Body of pancreas (tissue), 4 donors: ENCODE results near the gene KRT71. TPM values are rescaled to one million over a fixed set of nuclear protein-coding genes. Genes with fewer than 3 reads are reported as not detected.

Experiments used
- ATAC-seq: fragments of 150-250 bp; one replicate; pipeline ENCODE4 v1.9.1; 2016
- DNase-seq, 4 donors: peaks; one replicate each; pipeline ENCODE4 v3.0.0-alpha.2; 2019
- H3K27ac ChIP-seq, 4 donors: fragments of 200-600 bp; sonication (generic); 1 replicate in 3 of 4; 2 replicates in 1 of 4; pipeline versions ENCODE4 v1.5.1 to v1.6.1; 2016 to 2019; ENCODE audit warnings: mild to moderate bottlenecking in 1 of 4, mixed read lengths in 1 of 4, moderate library complexity in 1 of 4
- H3K27me3 ChIP-seq, 2 donors: fragments of 200-600 bp; sonication (generic); one replicate each; pipeline ENCODE4 v1.6.0; 2016; ENCODE audit warnings: mild to moderate bottlenecking in 1 of 2
- H3K36me3 ChIP-seq, 2 donors: fragments of 200-600 bp; sonication (generic); replicated peaks in 1 of 2; 2 replicates each; pipeline ENCODE4 v1.5.1; 2016; ENCODE audit warnings: low read depth in 2 of 2; ENCODE audit not compliant: insufficient read depth in 1 of 2
- H3K4me1 ChIP-seq: fragments of 200-600 bp; sonication (generic); one replicate; pipeline ENCODE4 v1.6.0; 2016
- H3K4me3 ChIP-seq, 2 donors: fragments of 200-600 bp; sonication (generic); 1 replicate in 1 of 2; 2 replicates in 1 of 2; pipeline ENCODE4 v1.5.1; 2016 to 2019
- H3K9me3 ChIP-seq, 3 donors: fragments of 200-600 bp; sonication (generic); 1 replicate in 2 of 3; 2 replicates in 1 of 3; pipeline ENCODE4 v1.5.1; 2016
- CTCF ChIP-seq, 7 experiments: fragments of 450-650 bp in 4 of 7; fragments of 200-600 bp in 3 of 7; sonication (generic) in 3 of 7; IDR thresholded peaks; one replicate each; pipeline ENCODE4 v1.5.1; 2016 to 2019; ENCODE audit warnings: antibody characterized with exemption in 7 of 7
- POLR2A ChIP-seq, 3 donors: fragments of 450-650 bp; IDR thresholded peaks; one replicate each; pipeline ENCODE4 v1.6.1; 2016; ENCODE audit warnings: antibody characterized with exemption in 3 of 3, mild to moderate bottlenecking in 2 of 3
- WGBS, 2 donors: methylation state at CpG; one replicate each; pipeline ENCODE4 v1.1.5; 2017; 5-methylcytosine and 5-hydroxymethylcytosine counted together
- intact Hi-C: fragments of 100-400 bp; cut with DNase I; formaldehyde crosslinking; loops from one replicate; pipeline ENCODE4 v1.15.1; 2023
- total RNA-seq, 2 donors: library from RNA; depleted of rRNA; stranded (reverse); fragments of >200 nt; gene quantifications; one replicate each; pipeline ENCODE4 v1.1.0, GENCODE V29; 2016

Gene KRT71
- total RNA-seq, 2 donors from 2014 or later, result not detected

GRCh38 chr12:52542785-52543318 lies 10.1 kb downstream of the KRT71 start:
- Histone ChIP-seq H3K27ac (no peak overlapping the region), H3K4me3 (no peak overlapping the region), H3K36me3 (no peaks in the 10 kb centered on the region), H3K27me3 (no peaks in the 10 kb centered on the region), H3K4me1 (no peaks in the 10 kb centered on the region), H3K9me3 (no peaks in the 10 kb centered on the region)
- 69 to 78% methylated on average over 7 of the region's 7 CpGs for WGBS, 2 donors
- no peak for ATAC-seq
- DNase-seq, result no peak
- TF ChIP-seq CTCF (IDR thresholded peaks at IDR 0.05) (no peak), POLR2A (IDR thresholded peaks at IDR 0.05) (no peak)
- intact Hi-C loops, result no loop called here

GRCh38 chr12:52542157-52542556 lies 10.8 kb downstream of the KRT71 start:
- Histone ChIP-seq H3K27me3 (no peaks in the 10 kb centered on the region), H3K36me3 (no peaks in the 10 kb centered on the region), H3K27ac (no peak overlapping the region), H3K9me3 (no peaks in the 10 kb centered on the region), H3K4me1 (no peaks in the 10 kb centered on the region), H3K4me3 (no peak overlapping the region)
- TF ChIP-seq POLR2A (IDR thresholded peaks at IDR 0.05) (no peak), CTCF (IDR thresholded peaks at IDR 0.05) (no peak)
- ATAC-seq (no peak), DNase-seq (no peak)
- intact Hi-C loops, result no loop called here

GRCh38 chr12:52541709-52542108 lies 11.2 kb downstream of the KRT71 start:
- ATAC-seq (no peak), DNase-seq (no peak)
- intact Hi-C loops, result no loop called here
- no peak overlapping the region for H3K27ac ChIP-seq
- WGBS, 2 donors, result 89 to 91% methylated on average over 5 of the region's 5 CpGs
- H3K4me1 ChIP-seq, result no peaks in the 10 kb centered on the region
- no peak overlapping the region for H3K4me3 ChIP-seq
- H3K27me3 ChIP-seq, result no peaks in the 10 kb centered on the region
- no peaks in the 10 kb centered on the region for H3K36me3 ChIP-seq
- no peak for TF ChIP-seq CTCF (IDR thresholded peaks at IDR 0.05)
- no peak for TF ChIP-seq POLR2A (IDR thresholded peaks at IDR 0.05)
- H3K9me3 ChIP-seq, result no peaks in the 10 kb centered on the region

GRCh38 chr12:52540531-52540930 lies 12.4 kb downstream of the KRT71 start:
- Histone ChIP-seq H3K27me3 (no peaks in the 10 kb centered on the region), H3K9me3 (no peaks in the 10 kb centered on the region), H3K36me3 (no peaks in the 10 kb centered on the region), H3K4me1 (no peaks in the 10 kb centered on the region), H3K4me3 (no peak overlapping the region), H3K27ac (no peak overlapping the region)
- no peak for ATAC-seq
- intact Hi-C loops, result no loop called here
- WGBS, 2 donors, result 88 to 100% methylated on average over 1 to 7 of the region's 7 CpGs
- DNase-seq, result no peak
- no peak for TF ChIP-seq CTCF (IDR thresholded peaks at IDR 0.05)
- TF ChIP-seq POLR2A (IDR thresholded peaks at IDR 0.05), result no peak

GRCh38 chr12:52539821-52540173 lies 13.1 kb downstream of the KRT71 start:
- intact Hi-C loops, result no loop called here
- 71 to 88% methylated on average over 3 of the region's 3 CpGs for WGBS, 2 donors
- H3K4me3 ChIP-seq, result no peak overlapping the region
- ATAC-seq (no peak), DNase-seq (no peak)
- H3K9me3 ChIP-seq, result no peaks in the 10 kb centered on the region
- H3K36me3 ChIP-seq, result no peaks in the 10 kb centered on the region
- no peaks in the 10 kb centered on the region for H3K27me3 ChIP-seq
- TF ChIP-seq CTCF (IDR thresholded peaks at IDR 0.05), result no peak
- no peak for TF ChIP-seq POLR2A (IDR thresholded peaks at IDR 0.05)
- H3K27ac ChIP-seq, result no peak overlapping the region
- no peaks in the 10 kb centered on the region for H3K4me1 ChIP-seq
